DND-41 (cell line): ENCODE results near the gene ASPSCR1.

Experiments
- EZH2 ChIP-seq: IDR thresholded peaks from 3 replicates; pipeline ENCODE4 v1.6.1; 2012; ENCODE audit warnings: borderline replicate concordance, low read depth, mild to moderate bottlenecking, moderate library complexity, low read length, inconsistent platforms; ENCODE audit not compliant: severe bottlenecking
- TF ChIP-seq, protein P1 (sequence below): IDR thresholded peaks from 2 replicates; pipeline ENCODE4 v1.5.1; 2012; ENCODE audit warnings: borderline replicate concordance, low read length, moderate library complexity, mild to moderate bottlenecking; ENCODE audit not compliant: poor library complexity, severe bottlenecking; ENCODE audit errors: extremely low read depth

DNA sequence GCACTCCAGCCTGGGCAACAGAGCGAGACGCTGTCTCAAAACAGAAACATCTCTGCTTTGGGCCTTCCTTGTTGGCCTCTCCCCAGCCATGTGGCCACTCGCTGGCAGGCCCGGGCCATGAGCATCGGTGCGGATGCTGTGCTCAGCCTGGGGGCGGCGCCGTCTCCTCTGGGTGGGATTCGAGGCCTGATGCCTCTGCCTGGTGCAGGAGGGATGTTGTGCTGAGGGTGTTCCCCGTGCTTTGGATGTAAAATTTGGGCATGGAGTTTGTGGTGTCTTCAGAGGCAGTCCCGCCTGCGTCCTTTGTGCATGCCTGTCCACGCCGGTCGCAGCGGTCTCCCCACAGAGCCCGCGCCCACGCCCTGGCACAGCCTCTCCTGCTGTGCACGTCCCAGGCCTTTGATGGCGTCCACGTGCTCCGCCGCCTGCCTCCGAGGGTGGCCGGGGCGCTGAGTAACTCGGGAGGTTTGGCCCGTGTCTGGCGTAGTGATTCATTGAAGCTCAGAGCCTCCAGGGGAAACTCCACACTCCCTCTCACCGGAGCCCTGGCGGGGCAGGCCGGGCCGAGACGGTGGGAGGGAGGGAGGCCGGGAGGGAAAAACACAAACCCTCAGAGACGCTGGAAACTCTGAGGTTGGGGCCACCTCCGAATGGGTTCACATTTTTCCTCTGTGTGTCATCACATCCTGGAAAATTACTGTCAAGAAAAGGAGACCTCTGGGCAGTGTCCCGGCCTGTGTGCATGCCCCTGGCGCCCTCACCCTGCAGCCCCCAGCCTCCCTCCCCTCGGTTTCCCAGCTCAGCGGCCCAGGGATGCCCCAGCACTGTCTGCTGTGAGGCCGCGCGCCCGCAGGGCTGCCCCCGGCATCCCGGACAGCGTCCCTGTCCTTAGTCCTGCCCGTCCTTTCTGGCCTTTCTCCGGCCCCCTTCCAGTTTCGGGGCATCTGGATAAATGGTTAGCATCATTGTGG is 26.3 kb downstream of the ASPSCR1 start:
- TF ChIP-seq, protein P1, sequence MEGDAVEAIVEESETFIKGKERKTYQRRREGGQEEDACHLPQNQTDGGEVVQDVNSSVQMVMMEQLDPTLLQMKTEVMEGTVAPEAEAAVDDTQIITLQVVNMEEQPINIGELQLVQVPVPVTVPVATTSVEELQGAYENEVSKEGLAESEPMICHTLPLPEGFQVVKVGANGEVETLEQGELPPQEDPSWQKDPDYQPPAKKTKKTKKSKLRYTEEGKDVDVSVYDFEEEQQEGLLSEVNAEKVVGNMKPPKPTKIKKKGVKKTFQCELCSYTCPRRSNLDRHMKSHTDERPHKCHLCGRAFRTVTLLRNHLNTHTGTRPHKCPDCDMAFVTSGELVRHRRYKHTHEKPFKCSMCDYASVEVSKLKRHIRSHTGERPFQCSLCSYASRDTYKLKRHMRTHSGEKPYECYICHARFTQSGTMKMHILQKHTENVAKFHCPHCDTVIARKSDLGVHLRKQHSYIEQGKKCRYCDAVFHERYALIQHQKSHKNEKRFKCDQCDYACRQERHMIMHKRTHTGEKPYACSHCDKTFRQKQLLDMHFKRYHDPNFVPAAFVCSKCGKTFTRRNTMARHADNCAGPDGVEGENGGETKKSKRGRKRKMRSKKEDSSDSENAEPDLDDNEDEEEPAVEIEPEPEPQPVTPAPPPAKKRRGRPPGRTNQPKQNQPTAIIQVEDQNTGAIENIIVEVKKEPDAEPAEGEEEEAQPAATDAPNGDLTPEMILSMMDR = no peak
- TF ChIP-seq EZH2 = no peak
